Measurements from ENCODE around the gene CRISPLD2. TPM values are rescaled to one million over a fixed set of nuclear protein-coding genes. Genes with fewer than 3 reads are reported as not detected.

The CRISPLD2 gene
- total and polyA plus RNA-seq, 12 donors, result 7.9 to 48.1 (median 15.2) TPM

- Histone ChIP-seq H3K27me3 (peaks cover 0 to 4% (median 0%) of the 10 kb centered on the region in 7 donors), H3K4me1 (no peaks in the 10 kb centered on the region), H3K36me3 (peaks cover 0 to 86% (median 0%) of the 10 kb centered on the region in 9 donors), H3K9me3 (peaks cover 0 to 27% (median 15%) of the 10 kb centered on the region in 11 donors), H3K27ac (no peak overlapping the region), H3K4me3 (no peak overlapping the region)
- ATAC-seq, result no peak
- 97 to 98% methylated on average over 8 of the region's 8 CpGs for WGBS, 2 donors
- intact Hi-C loops (cut with DNase I), result no loop called here
- TF ChIP-seq CTCF (IDR thresholded peaks at IDR 0.05), result no peak
- no peak for DNase-seq
These were observed 43.7 kb downstream of the CRISPLD2 start for GRCh38 chr16:84863481-84863814.

GRCh38 chr16:84864326-84864955 lies 44.7 kb downstream of the CRISPLD2 start:
- ATAC-seq, result peak in 2 of 8 donors; percentile 25
- peaks cover 0 to 4% (median 0%) of the 10 kb centered on the region in 7 donors for H3K27me3 ChIP-seq
- intact Hi-C loops (cut with DNase I), result no loop called here
- no peak overlapping the region for H3K27ac ChIP-seq
- H3K4me1 ChIP-seq, result no peaks in the 10 kb centered on the region
- H3K36me3 ChIP-seq, result peaks cover 0 to 86% (median 0%) of the 10 kb centered on the region in 9 donors
- WGBS, 2 donors, result 84 to 88% methylated on average over 13 of the region's 13 CpGs
- no peak for DNase-seq
- H3K4me3 ChIP-seq, result no peak overlapping the region
- peaks cover 0 to 17% (median 9%) of the 10 kb centered on the region in 11 donors for H3K9me3 ChIP-seq
- TF ChIP-seq CTCF (IDR thresholded peaks at IDR 0.05), result no peak

GRCh38 chr16:84867696-84868095 lies 47.9 kb downstream of the CRISPLD2 start:
- H3K4me1 ChIP-seq, result no peaks in the 10 kb centered on the region
- no peak for TF ChIP-seq CTCF (IDR thresholded peaks at IDR 0.05)
- peaks cover 0 to 4% (median 0%) of the 10 kb centered on the region in 7 donors for H3K27me3 ChIP-seq
- H3K36me3 ChIP-seq, result peaks cover 0 to 82% (median 0%) of the 10 kb centered on the region in 9 donors
- no peak overlapping the region for H3K27ac ChIP-seq
- intact Hi-C loops (cut with DNase I), result no loop called here
- no peak overlapping the region for H3K4me3 ChIP-seq
- 83% methylated on average over 9 of the region's 9 CpGs for WGBS, 2 donors
- DNase-seq, result no peak
- H3K9me3 ChIP-seq, result no peaks in the 10 kb centered on the region
- no peak for ATAC-seq

- DNase-seq, result no peak
- intact Hi-C loops (cut with DNase I), result no loop called here
These were observed 48.5 kb downstream of the CRISPLD2 start for GRCh38 chr16:84868328-84868727.

More at GRCh38 chr16:84868328-84868727, 48.5 kb downstream of the CRISPLD2 start:
- ATAC-seq, result no peak
- WGBS, 2 donors, result 80 to 84% methylated on average over 9 of the region's 9 CpGs
- no peak for TF ChIP-seq CTCF (IDR thresholded peaks at IDR 0.05)
- Histone ChIP-seq H3K9me3 (no peaks in the 10 kb centered on the region), H3K4me1 (no peaks in the 10 kb centered on the region), H3K4me3 (no peak overlapping the region), H3K27ac (no peak overlapping the region), H3K27me3 (peaks cover 0 to 4% (median 0%) of the 10 kb centered on the region in 7 donors), H3K36me3 (peaks cover 0 to 82% (median 0%) of the 10 kb centered on the region in 9 donors)

All from heart right ventricle (tissue), 16 donors.